SH-SY5Y (cell line): ENCODE measurements around the gene NKAIN2.

ENCODE experiments used
- GATA2 ChIP-seq: IDR thresholded peaks from 2 replicates; pipeline ENCODE4 v1.6.1; 2011; ENCODE audit warnings: mild to moderate bottlenecking, low read depth, low read length
- GATA3 ChIP-seq: IDR thresholded peaks from 2 replicates; pipeline ENCODE4 v1.6.1; 2011; ENCODE audit warnings: low read depth, mild to moderate bottlenecking, low read length, moderate library complexity

NKAIN2 gene

DNA sequence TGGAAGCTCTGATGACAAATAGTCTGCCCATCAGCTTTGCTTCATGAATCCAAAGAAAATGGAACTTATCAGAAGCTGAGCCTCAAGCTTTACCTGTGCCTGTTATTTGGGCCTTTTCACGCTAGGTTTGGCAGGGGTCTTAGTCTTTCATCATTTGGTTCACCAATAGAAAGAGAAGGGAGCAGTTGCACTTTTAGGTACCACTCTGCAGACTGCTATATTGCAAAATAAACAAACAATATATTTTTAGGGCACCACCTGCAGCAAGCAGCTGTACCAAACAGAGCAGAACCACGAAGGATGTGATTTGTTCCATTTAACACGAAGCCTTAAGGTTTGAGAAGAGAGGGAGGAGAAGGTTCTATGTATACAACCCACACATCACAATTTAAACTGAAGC is 867.1 kb downstream of the NKAIN2 start:
- TF ChIP-seq GATA3, result no peak
- no peak for TF ChIP-seq GATA2

DNA sequence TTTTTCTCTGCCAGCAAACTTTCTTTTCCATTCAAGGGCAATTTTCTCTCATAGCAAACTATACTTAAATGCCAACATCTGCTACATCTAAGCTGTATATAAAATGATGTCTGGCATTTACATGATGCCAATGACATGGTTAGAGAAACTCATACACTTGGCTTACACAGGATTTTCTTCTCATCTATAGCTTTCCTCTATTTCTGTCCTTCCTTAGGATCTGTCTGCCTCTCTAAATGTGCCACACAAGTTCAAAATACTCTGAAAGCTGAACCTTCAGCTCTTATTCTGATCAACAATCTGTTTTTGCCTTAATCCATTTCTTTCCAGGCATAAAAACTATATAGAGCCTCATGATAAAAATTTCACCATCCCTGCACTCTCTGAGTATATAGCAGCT is 867.7 kb downstream of the NKAIN2 start:
- no peak for TF ChIP-seq GATA2
- no peak for TF ChIP-seq GATA3

DNA sequence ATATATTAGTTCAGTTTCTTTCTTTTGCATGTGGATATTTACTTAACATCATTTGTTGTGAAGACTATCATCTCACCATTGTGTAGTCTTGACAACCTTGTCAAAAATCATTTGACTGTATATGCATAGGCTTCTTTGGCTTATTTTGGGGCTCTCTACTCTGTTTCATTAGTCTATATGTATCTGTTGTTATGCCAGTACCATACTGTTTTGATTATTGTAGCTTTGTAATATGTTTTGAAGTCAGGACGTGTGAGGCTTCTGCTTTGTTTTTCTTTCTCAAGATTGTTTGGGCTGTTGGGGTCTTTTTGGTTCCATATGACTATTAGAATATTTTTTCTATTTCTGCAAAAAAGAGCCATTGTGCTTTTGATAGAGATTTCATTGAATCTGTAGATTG is 870.4 kb downstream of the NKAIN2 start:
- no peak for TF ChIP-seq GATA2
- TF ChIP-seq GATA3, result no peak

DNA sequence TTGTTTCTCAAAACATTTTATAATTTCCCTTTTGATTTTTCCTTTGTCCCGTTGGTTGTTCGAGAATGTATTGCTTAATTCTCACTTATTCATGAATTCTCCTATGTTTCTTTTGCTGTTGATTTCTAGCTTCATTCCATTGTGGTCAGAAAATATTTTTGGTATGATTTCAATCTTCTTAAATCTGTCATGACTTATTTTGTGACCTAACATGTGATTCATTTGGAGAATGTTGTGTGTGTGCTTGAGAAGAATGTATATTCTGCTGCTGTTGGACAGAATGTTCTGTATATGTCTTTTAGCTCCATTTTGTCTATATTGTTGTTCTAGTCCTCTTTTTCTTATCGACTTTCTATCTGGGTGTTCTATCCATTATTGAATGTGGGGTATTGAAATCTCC is 872.4 kb downstream of the NKAIN2 start:
- TF ChIP-seq GATA3 (no peak), GATA2 (no peak)

DNA sequence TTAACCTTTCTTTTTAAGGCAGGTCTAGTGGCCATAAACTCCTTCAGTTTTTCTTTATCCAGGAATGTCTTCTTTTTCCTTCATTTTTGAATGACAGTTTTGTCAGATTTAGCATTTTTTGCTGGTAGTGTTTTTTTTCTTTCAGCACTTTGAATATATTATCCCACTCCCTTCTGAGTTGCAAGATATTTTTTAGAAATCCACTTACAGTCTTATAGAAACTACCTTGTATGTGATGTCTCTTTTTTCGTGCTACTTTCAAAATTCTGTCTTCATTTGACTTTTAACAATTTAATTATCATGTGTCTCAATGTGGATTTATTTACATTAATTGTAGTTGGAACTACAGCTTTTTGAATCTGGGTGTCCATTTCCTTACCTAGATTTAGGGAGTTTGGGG is 874.2 kb downstream of the NKAIN2 start:
- no peak for TF ChIP-seq GATA2
- no peak for TF ChIP-seq GATA3

DNA sequence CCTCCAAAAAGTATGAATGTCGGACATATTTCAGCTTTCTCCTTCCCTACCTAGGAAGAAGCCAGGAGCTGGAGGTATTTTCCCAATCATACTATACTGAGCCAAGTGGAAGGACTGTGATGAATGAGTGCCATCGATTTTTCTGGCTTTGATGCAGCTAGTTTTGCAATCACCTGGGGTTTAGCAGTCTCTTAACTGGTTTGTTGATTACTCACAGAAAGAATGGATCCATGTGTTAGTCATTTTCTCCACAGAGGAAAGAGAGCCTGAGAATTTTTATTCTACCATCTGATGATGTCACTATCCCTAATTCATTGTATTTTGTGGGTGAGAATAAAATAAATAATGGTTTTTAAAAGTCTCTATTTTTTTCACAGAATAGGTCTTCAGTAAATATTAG is 875.7 kb downstream of the NKAIN2 start:
- TF ChIP-seq GATA3 (no peak), GATA2 (no peak)

DNA sequence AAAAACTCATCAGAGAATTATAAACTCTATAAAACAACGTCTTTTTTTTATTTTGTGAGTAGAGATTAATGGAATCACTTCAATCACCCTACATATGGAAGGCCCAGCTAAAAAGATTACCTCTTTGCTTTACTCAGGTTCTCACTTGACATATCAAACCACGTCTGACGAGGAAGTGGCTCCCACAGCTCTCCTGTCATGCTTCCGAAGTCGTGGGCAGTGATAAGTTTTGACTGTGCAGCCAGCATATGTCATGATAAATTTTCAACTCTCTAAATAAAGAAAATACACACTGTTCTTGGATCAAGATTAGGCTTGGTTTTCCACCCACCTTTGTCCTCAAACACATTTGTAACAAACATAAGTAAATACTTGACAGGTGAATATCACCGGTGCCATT is 879.1 kb downstream of the NKAIN2 start:
- TF ChIP-seq GATA3, result no peak
- TF ChIP-seq GATA2, result no peak

DNA sequence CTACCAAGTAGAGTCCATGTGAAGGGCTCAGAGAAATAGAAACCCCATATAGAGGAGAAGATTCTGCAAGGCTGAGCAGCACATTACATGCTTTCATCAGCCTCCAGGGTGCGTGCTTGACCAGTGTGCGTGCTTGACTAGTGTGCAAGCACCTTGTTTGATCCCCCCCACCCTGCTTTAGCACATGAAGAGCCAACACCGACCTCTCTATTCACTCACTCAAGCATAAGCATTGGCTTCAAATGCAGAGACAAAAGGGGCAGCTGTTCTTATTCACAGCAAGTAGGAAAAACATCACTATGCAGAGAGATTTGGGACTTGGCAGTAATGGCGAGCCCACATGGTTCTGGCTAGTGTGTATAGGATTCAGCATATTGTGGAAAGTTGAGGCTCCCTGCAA is 879.8 kb downstream of the NKAIN2 start:
- TF ChIP-seq GATA3, result no peak
- no peak for TF ChIP-seq GATA2

GRCh38 chr6:124684621-124685020 is 881.0 kb downstream of the NKAIN2 start:
- TF ChIP-seq GATA3 (no peak), GATA2 (no peak)

DNA sequence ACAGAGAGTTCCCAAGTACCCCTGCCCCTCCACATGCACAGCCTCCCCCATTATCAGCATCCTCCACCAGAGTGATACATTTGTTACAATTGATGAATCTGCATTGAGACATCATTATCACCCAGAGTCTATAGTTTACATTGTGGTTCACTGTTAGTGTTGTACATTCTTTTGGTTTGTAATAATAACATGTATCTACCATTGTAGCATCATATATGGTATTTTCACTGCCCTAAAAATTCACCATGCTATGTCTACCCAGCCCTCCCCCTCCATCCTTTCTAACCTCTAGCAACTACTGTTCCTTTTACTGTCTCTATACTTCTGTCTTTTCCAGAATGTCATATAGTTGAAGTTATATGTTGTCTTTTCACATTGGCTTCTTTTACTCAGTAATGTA is 884.7 kb downstream of the NKAIN2 start:
- TF ChIP-seq GATA2, result no peak
- no peak for TF ChIP-seq GATA3

DNA sequence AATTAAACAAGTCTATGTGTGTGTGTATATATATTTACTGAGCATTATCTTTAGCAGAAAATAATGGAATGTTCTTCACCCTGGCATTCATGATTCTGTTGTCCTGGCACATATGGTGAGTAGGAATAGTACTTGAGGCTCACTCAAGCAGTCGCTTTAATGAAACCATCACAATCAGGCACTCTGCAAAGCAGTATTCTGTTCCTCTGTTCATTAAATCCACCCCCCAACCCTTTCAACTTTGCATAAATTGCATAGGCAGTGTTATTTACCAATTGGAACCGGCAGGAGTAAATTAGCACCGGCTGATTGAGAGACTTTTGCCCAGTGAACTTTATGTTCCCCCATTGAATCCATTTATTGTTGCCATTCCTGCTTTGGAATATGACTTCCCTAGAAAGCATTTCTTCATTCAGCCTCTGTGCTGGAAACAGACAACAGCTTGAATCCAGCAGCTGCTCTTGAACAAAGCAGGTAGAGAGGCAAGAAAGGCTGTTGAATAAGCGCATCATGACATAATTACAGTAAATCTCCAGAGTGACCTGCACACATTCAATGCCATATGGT is 890.6 kb downstream of the NKAIN2 start:
- TF ChIP-seq GATA2, result no peak
- no peak for TF ChIP-seq GATA3

DNA sequence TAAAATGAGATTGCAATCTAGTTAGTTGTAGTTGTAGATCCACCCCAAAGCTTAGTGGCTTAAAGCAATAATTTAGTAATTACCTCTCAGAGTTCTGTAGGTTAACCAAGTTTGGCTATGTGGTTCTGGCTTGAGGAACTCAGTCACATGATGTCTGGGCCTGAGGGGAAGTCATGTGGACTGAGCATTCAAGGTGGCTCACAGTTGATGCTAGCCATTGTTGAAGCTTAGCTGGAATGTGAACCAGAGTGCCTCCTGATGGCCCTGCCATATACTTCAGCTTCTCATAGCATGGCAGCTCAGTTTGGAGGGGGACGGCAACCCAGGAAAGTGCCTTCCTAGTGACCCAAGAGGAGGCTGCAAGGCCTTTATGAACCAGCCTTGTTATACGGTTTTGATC is 895.4 kb downstream of the NKAIN2 start:
- TF ChIP-seq GATA3 (no peak), GATA2 (no peak)

DNA sequence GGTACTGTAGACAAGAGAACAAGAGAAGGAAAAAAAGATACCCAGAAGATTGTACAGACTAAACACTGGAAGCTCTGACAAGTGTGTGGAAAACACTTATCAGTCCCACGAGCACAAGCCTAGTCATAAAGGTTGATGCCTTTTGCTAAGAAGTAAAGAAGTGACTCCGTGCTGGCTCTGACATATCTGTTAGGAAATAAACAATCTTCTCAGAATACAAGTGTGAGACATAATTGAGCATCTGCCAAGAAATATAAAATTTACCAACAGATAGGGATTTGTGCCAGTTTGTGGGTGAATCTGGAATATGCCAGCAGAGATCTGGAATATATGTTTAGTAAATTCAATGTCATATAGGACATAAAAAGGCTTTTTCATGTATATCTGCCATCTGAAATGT is 899.9 kb downstream of the NKAIN2 start:
- TF ChIP-seq GATA3, result no peak
- TF ChIP-seq GATA2, result no peak

GRCh38 chr6:124714728-124715127 is 911.1 kb downstream of the NKAIN2 start:
- TF ChIP-seq GATA3 (no peak), GATA2 (no peak)

DNA sequence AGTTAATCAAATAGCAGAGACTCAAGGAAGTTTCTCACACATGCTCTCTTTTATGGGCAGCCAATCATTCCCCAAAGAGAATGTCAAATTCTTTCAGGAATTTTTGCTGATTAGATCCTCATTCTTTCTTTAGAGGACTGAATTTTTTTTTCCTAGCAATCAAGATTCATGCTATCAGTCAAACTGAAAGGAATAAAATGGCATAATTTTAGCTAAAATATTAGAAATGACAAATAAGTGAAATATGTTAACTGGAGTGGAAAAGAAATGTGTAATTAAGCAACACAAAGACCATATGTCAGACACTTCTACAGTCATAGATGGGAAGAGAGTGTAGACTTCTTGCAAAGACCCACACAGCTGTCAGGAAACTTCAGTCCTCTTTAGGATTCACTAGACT is 916.2 kb downstream of the NKAIN2 start:
- TF ChIP-seq GATA3, result no peak
- TF ChIP-seq GATA2, result no peak

DNA sequence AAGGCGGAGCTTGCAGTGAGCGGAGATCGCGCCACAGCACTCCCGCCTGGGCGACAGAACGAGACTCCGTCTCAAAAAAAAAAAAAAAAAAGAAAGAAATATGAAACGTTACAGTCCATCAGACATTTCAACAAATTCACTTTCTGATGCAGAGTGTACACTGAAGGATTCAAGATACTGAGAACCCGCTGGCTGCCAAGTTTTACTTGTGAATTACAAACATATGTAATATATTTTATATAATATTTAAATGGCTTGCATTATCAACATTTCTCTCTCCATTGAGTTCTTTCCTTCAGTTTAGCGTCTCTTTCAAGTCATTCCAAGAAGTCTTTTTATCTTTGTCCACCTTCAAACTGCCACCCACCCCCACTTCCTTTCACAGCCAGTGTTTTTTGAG is 917.7 kb downstream of the NKAIN2 start:
- TF ChIP-seq GATA3 (no peak), GATA2 (no peak)
